ENCODE results near the gene CORO1A.
"Not testable (repeated sequence)": the region's sequence is repeated elsewhere in the genome, so short reads cannot be mapped to it uniquely, and the experiment has no call there.

The CORO1A gene

DNA sequence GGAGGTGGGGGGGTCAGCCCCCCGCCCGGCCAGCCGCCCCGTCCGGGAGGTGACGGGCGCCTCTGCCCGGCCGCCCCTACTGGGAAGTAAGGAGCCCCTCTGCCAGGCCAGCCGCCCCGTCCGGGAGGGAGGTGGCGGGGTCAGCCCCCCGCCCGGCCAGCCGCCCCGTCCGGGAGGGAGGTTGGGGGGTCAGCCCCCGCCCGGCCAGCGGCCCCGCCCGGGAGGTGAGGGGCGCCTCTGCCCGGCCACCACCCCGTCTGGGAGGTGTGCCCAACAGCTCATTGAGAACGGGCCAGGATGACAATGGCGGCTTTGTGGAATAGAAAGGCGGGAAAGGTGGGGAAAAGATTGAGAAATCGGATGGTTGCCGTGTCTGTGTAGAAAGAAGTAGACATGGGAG, 13.3 kb upstream of the CORO1A start:
- DNase-seq (ENCODE audit: low spot score): not testable (repeated sequence)

DNA sequence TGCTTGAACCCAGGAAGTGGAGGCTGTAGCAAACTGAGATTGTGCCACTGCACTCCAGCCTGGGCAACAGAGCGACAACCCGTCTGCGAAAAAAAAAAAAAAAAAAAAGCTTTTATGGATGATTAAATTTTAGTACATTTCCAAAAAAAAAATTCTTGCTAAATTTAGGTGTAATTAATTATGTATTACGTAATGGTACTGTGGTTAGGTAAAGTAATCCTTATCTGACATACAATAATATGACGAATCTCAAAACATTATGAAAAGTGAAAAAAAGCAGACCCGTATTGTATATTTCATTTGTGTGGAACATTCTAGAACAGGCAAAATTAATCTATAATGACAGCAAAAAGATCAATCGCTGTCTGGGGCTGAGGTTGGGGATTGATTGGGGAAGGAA, 10.3 kb upstream of the CORO1A start:
- DNase-seq (ENCODE audit: low spot score): no peak

DNA sequence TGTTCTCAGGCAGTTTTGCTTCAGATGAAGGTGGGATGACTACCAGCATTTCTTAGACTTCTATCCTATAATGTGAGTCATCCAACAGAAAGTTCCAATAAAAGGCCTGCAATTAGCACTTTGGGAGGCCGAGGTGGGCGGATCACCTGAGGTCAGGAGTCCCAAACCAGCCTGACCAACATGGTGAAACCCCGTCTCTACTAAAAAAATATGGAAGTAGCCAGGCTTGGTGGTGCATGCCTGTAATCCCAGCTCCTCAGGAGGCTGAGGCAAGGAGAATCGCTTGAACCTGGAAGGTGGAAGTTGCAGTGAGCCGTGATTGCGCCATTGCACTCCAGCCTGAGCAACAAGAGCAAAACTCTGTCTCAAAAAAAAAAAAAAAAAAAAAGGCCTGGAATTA, 6.5 kb upstream of the CORO1A start:
- DNase-seq (ENCODE audit: low spot score): not testable (repeated sequence)

DNA sequence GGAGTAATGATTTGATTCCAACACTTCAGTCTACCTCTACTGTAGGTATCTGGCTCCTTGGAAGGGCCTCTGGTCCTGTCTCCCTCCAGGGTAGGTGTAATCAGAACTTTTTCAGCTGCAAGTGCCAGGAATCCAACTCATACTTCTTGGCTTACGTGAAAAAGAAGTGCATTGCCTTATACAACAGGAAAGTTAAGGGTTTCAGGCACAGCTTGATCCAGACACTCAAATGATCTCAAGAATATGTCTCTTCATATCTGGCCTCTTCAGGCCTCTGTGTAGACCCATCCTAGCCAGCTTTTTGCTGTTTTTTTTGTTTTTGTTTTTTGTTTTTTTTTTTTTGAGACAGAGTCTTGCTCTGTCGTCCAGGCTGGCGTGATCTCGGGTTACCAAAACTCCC, 4.2 kb upstream of the CORO1A start:
- no peak for DNase-seq (ENCODE audit: low spot score)

DNA sequence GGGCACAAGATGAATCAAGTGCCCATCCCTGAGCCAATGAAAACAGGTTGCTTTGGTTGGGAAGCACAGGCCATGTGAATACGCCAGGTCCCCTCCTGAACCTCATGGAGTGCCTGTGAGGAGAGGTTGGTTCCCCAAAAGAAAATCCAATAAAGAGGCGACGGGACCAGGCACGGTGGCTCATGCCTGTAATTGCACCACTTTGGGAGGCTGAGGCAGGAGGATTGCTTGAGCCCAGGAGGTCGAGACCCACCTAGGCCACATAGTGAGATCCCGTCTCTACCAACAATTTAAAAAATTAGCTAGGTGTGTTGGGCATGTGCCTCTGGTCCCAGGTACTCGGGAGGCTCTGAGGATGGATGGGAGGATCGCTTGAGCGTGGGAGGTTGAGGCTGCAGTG, 3.5 kb upstream of the CORO1A start:
- no peak for DNase-seq (ENCODE audit: low spot score)

DNA sequence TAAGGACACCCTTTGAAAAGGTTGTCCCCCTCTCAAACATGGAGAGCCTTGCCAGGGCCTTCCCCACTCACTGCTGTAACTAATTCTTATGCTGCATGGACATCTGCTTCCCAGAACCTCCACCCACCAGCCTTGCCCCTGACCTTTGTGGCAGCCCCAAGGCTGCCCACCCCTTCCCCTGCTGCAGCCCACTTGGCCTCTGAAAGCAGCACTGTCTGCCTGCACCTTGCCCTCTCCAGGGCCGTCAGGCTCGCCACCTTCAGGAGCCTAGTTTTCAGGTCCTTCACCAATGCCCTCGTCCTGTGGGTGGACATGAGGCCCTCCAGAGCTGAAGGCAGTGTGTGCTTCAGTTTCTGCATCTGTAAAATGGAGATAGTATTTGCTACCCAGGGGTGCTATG, 2.7 kb upstream of the CORO1A start:
- no peak for DNase-seq (ENCODE audit: low spot score)

DNA sequence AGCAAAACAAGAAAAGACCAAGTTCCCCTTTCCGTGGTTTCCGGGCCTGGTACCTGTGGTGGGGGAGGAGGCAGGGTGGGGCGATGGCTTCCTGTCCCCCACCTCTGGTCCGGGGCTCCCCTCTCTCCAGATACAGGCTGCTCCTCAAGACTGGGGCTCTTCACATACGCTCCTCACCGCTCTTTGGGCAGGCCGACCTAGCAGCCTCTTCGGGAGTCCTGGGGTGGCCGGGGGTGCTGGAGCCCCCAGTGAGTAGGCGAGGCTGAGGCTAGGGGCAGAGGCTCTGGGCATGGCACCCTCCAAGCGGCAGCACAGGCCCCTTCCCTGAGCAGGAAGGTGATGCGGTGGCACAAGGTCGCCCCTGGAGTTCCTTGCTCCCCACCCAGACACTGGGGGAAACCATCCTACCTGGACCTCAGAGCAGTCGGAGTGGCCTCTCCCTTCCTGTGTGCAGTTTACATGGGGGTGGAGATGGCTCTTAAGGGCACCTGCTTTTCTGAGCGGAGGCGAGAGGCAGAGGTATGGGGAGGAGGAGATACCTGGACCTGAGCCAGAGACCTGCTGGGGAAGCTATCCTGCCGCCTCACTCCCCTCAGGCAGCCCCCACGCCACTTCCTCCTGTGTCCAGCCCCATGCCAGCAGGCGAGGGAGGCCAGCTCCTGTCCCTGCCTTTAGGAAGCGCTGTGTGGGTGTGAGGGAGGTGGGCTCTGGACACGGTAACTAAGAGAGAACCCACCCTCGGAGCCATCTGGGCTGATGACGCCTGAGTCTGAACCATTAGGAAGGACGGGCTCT, 891 bp downstream of the CORO1A start:
- no peak for DNase-seq (ENCODE audit: low spot score)

DNA sequence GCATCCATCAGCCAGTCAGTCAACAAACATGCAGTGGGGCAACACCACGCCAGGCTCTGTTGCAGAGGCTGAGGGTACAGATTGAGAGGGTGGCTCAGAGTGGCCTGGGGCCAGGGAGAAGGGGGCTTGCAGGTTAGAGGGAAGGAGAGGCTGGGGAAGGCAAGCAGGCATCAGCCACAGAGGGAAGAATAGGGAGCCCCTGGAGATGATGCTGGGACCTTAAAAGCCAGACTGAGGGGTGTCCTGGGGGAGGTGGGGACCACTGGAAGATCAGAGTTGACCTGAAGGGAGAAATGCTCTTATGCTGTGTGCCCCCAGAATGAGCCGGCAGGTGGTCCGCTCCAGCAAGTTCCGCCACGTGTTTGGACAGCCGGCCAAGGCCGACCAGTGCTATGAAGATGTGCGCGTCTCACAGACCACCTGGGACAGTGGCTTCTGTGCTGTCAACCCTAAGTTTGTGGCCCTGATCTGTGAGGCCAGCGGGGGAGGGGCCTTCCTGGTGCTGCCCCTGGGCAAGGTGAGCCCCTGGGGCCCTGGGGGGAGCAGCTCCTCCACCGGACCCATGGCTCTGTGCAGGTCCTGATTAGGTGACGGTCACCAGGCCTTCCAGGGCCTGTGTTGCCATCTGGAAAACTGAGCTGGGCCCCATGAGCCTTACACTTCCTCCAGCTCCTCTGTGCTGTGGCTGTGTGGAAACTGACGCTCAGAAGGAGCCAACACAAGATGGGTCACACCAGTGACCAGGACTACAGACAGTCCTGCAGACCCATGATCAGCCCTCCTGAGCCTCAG, 1.7 kb downstream of the CORO1A start:
- DNase-seq (ENCODE audit: low spot score): no peak

DNA sequence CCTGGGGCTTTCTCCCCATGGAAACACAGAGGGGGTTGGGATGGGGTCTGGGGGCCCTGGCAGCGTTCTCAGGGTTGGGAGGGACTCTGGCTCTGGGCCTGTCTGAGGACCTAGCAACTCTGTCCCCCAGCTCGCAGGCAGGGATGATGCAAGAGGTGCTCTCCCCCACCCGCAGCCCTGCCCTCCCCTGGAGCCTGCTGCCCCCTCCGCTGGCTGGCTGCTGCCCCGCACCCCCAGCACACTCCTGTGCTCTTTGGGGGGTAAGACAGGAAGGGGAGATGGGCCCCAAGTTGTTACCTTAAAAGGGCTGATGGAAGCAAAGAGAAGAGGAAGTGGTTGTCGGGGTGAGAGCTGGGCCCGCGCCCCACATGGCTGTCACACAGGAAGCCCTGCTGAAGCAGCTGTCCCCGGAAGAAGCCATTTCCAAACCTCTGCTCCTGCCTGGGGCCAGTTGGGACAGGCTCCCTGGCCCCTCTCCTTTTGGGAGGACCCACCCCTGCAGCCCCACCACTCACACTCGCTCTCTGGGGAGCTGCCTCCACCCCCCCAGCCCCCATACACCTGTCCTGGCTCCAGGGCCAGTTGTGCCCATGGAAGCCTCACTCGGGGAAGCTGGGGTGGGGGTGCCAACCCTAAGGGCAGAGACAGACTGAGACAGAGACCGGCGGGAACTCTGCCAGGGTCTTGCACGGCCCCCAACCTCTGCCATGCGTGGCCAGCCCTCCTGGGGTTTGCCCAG, 2.5 kb downstream of the CORO1A start:
- no peak for DNase-seq (ENCODE audit: low spot score)

DNA sequence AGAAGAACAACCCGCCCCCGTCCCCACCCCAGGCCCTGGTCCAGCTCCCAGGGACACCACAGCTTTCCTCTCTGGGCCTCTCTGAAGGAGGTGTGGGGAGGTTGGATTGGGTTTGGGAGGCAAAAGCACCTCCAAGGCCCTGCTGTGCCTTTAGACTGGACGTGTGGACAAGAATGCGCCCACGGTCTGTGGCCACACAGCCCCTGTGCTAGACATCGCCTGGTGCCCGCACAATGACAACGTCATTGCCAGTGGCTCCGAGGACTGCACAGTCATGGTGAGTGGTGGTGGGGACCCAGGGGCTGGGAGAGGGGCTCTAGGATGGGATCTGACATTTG, 3.0 kb downstream of the CORO1A start:
- DNase-seq (ENCODE audit: low spot score): no peak

DNA sequence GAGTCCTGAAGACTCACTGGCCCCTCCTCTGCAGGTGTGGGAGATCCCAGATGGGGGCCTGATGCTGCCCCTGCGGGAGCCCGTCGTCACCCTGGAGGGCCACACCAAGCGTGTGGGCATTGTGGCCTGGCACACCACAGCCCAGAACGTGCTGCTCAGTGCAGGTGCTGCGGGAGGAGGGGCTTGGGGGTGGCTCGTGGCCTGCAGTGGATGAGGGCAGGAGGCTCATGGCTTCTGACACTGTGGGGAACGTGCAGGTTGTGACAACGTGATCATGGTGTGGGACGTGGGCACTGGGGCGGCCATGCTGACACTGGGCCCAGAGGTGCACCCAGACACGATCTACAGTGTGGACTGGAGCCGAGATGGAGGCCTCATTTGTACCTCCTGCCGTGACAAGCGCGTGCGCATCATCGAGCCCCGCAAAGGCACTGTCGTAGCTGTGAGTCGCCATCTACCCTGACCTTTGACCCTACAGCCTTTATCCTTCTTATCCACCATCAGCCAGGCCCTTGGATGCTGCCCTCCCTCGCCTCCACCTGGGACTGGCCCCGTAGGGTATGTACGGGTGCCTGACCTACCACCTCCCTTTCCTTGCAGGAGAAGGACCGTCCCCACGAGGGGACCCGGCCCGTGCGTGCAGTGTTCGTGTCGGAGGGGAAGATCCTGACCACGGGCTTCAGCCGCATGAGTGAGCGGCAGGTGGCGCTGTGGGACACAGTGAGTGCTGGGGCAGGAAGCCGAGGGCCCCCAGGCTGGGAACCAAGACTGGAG, 3.6 kb downstream of the CORO1A start:
- peak; percentile 47 for DNase-seq (ENCODE audit: low spot score)

DNA sequence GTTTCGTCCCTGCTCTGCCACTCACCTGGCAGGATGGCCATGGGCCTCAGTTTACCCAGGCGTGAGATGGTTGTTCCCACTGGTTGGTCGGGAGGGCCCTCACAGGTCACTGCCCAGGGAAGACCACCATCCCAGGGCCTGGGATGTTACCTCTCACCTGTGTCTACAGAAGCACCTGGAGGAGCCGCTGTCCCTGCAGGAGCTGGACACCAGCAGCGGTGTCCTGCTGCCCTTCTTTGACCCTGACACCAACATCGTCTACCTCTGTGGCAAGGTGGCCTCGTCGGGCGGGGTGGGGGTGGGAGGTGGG, 4.1 kb downstream of the CORO1A start:
- DNase-seq (ENCODE audit: low spot score): no peak

DNA sequence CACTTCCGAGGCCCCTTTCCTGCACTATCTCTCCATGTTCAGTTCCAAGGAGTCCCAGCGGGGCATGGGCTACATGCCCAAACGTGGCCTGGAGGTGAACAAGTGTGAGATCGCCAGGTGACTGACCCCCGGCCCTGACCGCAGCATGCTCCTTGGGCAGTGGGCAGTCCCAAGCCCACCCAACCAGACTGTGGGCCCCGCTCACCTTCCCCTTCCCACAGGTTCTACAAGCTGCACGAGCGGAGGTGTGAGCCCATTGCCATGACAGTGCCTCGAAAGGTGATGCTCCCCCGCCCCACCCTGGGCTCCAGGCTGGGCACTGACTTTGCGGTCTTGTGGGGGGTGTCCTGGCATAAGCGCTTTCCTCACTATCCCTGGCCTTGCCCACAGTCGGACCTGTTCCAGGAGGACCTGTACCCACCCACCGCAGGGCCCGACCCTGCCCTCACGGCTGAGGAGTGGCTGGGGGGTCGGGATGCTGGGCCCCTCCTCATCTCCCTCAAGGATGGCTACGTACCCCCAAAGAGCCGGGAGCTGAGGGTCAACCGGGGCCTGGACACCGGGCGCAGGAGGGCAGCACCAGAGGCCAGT, 4.7 kb downstream of the CORO1A start:
- DNase-seq (ENCODE audit: low spot score): no peak

DNA sequence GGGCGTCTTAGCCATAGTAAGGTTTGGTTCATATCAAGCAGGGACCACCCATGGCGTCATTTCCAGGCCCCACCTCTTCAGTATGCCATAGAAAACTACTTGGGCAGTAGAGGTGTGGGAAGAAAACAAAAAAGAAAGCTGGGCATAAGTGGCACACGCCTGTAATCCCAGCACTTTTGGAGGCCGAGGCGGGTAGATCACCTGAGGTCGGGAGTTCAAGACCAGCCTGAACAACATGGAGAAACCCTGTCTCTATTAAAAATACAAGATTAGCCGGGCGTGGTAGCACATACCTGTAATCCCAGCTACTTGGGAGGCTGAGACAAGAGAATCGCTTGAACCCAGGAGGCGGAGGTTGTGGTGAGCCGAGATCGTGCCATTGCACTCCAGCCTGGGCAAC, 7.8 kb downstream of the CORO1A start:
- DNase-seq (ENCODE audit: low spot score): not testable (repeated sequence)

DNA sequence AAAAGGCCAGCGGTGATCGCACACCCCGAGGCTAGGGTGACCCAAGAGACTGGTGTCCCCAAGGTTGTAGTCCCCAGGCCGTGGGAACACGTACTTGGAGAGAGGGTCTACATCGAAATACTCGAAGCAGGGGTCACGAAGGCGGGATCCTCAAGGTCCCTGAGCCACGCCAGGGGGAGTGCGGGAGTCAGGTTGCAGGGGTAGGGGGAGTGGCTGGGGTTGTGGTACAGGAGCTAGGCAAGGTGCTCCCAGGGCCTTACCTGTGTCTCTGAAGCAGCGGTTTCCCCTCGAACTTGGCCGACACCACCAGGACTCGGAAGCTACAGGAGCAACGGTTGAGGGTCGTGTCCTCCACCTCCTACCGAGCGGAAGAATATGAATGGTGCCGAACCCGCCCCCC, 9.7 kb downstream of the CORO1A start:
- not testable (repeated sequence) for DNase-seq (ENCODE audit: low spot score)

DNA sequence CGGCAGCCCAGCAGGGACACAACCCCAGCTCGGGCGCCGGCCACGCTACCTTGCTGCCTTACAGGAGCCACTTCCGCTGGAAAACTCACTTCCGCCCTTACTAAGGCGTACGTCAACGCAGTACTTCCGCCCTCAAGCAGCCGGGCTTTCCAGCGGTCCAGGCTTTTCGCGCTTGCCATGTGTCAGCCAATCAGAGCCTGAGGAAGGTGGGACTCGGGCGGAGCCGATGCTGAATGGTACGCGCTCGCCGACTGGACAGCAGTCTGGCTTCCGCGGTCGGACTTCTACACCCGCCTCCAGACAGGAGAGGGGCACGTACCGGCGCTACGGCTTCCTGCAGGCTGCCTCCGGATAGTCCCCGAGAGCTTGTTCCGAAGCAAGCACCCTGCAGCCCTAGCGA, 10.2 kb downstream of the CORO1A start, which contains the start of the genes BOLA2B and SLX1A:
BOLA2B (minus strand) TSS at position 52 of the 400 bp plus-strand sequence. CDS start 71 bp downstream, outside the sequence.
SLX1A (plus strand) TSS at position 261 of the 400 bp plus-strand sequence. CDS start 210 bp downstream, outside the sequence.
- not testable (repeated sequence) for DNase-seq (ENCODE audit: low spot score)

DNA sequence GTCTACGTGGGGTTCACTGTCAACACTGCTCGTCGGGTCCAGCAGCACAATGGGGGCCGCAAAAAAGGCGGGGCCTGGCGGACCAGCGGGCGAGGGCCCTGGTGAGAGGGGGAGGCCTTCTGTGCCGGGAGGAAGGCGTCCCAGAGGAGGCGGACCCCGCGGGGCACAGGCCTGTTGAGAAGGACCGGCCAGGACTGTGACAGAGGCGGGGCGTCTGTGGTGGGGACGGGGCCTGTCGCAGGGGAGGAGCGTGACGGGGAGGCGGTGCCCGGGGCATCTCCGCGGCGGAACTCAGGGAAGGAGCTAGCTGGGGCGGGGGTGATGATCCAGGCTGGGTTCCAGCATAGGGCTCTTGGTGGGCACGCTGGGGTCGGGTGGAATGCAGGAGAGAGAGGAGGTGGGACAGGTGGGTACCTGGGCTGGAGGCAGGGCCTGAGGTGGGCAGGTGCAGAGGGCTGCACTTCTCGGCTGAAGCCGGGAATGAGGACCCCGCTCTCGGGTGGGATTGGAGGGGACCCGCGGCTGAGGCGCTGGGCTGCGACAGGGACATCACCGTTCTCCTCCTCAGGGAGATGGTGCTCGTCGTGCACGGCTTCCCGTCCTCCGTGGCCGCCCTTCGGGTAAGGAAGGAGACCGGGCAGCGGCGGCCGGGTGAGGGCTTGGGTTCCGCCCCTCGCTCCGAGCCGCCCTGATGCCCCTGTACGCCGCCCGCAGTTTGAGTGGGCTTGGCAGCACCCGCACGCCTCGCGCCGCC, 10.9 kb downstream of the CORO1A start:
- DNase-seq (ENCODE audit: low spot score): not testable (repeated sequence)

DNA sequence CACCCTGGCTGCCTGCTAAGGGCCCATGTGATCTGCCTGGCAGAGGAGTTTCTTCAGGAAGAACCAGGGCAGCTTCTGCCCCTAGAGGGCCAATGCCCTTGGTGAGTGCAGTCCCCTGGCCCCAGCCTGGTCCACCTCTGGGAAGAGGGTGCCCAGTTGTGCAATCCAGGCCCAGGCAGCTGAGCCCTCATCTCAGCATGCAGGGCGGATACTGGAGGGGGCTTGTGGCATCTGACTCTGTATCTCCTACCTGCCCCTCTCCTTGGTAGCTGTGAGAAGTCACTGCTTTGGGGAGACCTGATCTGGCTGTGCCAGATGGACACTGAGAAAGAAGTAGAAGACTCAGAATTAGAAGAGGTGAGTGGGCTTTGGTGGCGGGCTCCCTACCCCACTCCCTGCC, 13.6 kb downstream of the CORO1A start:
- DNase-seq (ENCODE audit: low spot score): not testable (repeated sequence)

DNA sequence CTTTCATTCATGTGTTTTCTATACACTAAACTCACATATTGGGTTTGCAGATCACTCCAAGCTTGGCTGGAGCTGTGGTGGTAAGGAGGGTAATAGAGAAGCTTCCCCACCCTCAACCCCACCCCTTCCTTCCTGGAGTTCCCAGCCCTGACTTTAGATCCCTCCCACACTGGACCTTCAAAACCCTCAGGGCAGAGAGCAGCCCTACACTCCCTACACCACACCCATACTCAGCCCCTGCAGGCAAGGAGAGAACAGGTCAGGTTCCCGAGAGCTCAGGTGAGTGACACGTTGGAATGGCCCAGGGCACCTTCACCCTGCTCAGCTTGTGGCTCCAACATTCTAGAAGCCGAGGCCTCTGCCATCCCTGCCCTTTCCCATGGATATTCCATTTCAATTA, 15.6 kb downstream of the CORO1A start, which contains the start of gene SULT1A3:
SULT1A3 (plus strand) TSS at position 207 of the 400 bp plus-strand sequence. CDS start 1,474 bp downstream, outside the sequence.
- DNase-seq (ENCODE audit: low spot score): not testable (repeated sequence)

DNA sequence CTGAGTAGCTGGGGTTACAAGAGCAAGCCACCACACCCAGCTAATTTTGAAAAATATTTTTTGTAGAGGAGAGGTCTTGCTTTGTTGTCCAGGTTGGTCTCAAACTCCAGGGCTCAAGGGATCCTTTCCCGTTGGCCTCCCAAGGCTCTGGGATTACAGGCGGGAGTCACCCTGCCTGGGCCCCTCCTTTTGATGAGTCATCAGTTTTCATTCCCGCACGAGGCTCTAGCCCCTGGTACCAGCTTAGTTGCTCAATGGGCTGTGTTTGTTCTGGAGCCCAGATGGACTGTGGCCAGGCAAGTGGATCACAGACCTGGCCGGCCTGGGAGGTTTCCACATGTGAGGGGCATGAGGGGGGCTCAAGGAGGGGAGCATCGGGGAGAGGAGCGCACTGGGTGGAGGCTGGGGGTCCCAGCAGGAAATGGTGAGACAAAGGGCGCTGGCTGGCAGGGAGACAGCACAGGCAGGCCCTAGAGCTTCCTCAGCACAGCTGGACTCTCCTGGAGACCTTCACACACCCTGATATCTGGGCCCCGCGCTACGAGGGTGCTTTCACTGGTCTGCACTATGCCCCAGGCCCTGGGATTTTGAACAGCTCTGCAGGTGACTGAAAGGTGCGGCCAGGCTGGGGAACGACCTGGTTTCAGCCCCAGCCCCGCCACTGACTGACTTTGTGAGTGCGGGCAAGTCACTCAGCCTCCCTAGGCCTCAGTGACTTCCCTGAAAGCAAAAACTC, 16.4 kb downstream of the CORO1A start:
- not testable (repeated sequence) for DNase-seq (ENCODE audit: low spot score)

All from RKO (cell line).